HG03558 (cell line): ENCODE measurements around the gene PSMC5.

ENCODE experiments used
- ATAC-seq: cut with Tn5 transposase; IDR thresholded peaks from one replicate; pipeline ENCODE4 v1.9.1; 2021; ENCODE audit warnings: moderate number of reproducible peaks; ENCODE audit not compliant: unreplicated experiment; ENCODE audit errors: extremely low read depth

The PSMC5 gene

GRCh38 chr17:63819585-63820537 is 7.4 kb upstream of the PSMC5 start:
- ATAC-seq, result no peak

- ATAC-seq, result no peak
Measured at GRCh38 chr17:63820963-63821561, 6.2 kb upstream of the PSMC5 start.

GRCh38 chr17:63821804-63822203 is 5.4 kb upstream of the PSMC5 start:
- no peak for ATAC-seq

GRCh38 chr17:63822537-63822936 is 4.7 kb upstream of the PSMC5 start:
- ATAC-seq, result no peak

- ATAC-seq, result no peak
Measured at GRCh38 chr17:63823659-63824331, 3.4 kb upstream of the PSMC5 start.

GRCh38 chr17:63824362-63824761 is 2.9 kb upstream of the PSMC5 start:
- ATAC-seq, result no peak

- ATAC-seq, result no peak
Measured at GRCh38 chr17:63826468-63827001, 696 bp upstream of the PSMC5 start.

GRCh38 chr17:63827801-63828221 is 580 bp downstream of the PSMC5 start:
- no peak for ATAC-seq

GRCh38 chr17:63828936-63829335 is 1.7 kb downstream of the PSMC5 start:
- ATAC-seq, result no peak

- no peak for ATAC-seq
Measured at GRCh38 chr17:63830278-63830677, 3.0 kb downstream of the PSMC5 start.

GRCh38 chr17:63830904-63831491 is 3.8 kb downstream of the PSMC5 start:
- no peak for ATAC-seq

- no peak for ATAC-seq
Measured at GRCh38 chr17:63831505-63831904, 4.3 kb downstream of the PSMC5 start.

GRCh38 chr17:63832014-63832413 is 4.8 kb downstream of the PSMC5 start:
- ATAC-seq, result no peak

GRCh38 chr17:63832455-63832854 is 5.2 kb downstream of the PSMC5 start:
- no peak for ATAC-seq

- ATAC-seq, result no peak
Measured at GRCh38 chr17:63833026-63833740, 6.0 kb downstream of the PSMC5 start.

GRCh38 chr17:63833741-63834373 is 6.6 kb downstream of the PSMC5 start:
- ATAC-seq, result no peak

GRCh38 chr17:63834431-63835166 is 7.4 kb downstream of the PSMC5 start:
- ATAC-seq, result no peak

GRCh38 chr17:63835167-63835720 is 8.0 kb downstream of the PSMC5 start:
- ATAC-seq, result no peak
